HCT116 (cell line): ENCODE measurements around the gene PPP2R5A. TPM values are rescaled to one million over a fixed set of nuclear protein-coding genes. Genes with fewer than 3 reads are reported as not detected.

Source experiments
- ATAC-seq: fragments of 200-7000 bp; cut with Tn5 transposase; 2 replicates; pipeline ENCODE4 v1.9.1; 2020; ENCODE audit warnings: mild to moderate bottlenecking, moderate library complexity
- BruUV-seq: library from RNA; stranded (reverse); fragments of 400-500 nt; replicated peaks from 2 replicates; lab custom pipeline; 2021; lab: Mats Ljungman, UMichigan
- CTCF ChIA-PET: fragments of 300-600 bp; sonication (Branson Sonifier 250); formaldehyde crosslinking; loops from one replicate; lab custom pipeline; 2021; ENCODE audit warnings: antibody characterized with exemption; lab: Charles Lee
- POLR2A ChIA-PET: fragments of 300-600, 350-600 bp; sonication (Branson Sonifier 250); formaldehyde crosslinking; loops from one replicate; lab custom pipeline; 2021; ENCODE audit warnings: antibody characterized with exemption; lab: Charles Lee
- RAD21 ChIA-PET, 2 experiments: fragments of 300-600 bp; sonication (Branson Sonifier 250); formaldehyde crosslinking; loops; one replicate each; lab custom pipeline; 2023; ENCODE audit warnings: low total read pairs in 2 of 2; ENCODE audit not compliant: uncharacterized antibody in 2 of 2, unreplicated experiment in 2 of 2, low non-redundant PET in 1 of 2; lab: Charles Lee
- DNase-seq: peaks from one replicate; pipeline ENCODE4 v3.0.0-alpha.2; 2010; ENCODE audit warnings: low read depth, low spot score
- H2AFZ ChIP-seq: fragments of 200-600 bp; shearing (Covaris generic), sonication (generic); 2 replicates; pipeline ENCODE4 v1.6.1; 2017; ENCODE audit warnings: low read depth, mixed run types, mixed read lengths, antibody characterized with exemption, low read length; ENCODE audit not compliant: poor library complexity, severe bottlenecking
- H3K27ac ChIP-seq: 2 replicates; pipeline ENCODE4 v1.5.1; 2012; ENCODE audit warnings: low read depth, low read length
- H3K27me3 ChIP-seq: fragments of 200-600 bp; sonication (generic); 2 replicates; pipeline ENCODE4 v1.6.1; 2016; ENCODE audit warnings: mixed run types, low read length, mixed read lengths; ENCODE audit not compliant: insufficient read depth
- H3K36me3 ChIP-seq, 2 experiments: fragments of 200-500 bp in 1 of 2; fragments of 200-600 bp in 1 of 2; sonication (Bioruptor generic) in 1 of 2; sonication (generic) in 1 of 2; 2 replicates each; pipeline versions ENCODE4 v1.5.1 to v1.6.1; 2014 to 2016; ENCODE audit warnings: low read length in 2 of 2, inconsistent platforms in 1 of 2, mixed read lengths in 1 of 2, mixed run types in 1 of 2; ENCODE audit not compliant: insufficient read depth in 2 of 2, control insufficient read depth in 1 of 2
- H3K4me1 ChIP-seq, 2 experiments: fragments of 200-600 bp in 1 of 2; sonication (generic) in 1 of 2; 2 replicates each; pipeline versions ENCODE4 v1.5.1 to v1.6.1; 2012 to 2017; ENCODE audit warnings: low read length in 2 of 2, inconsistent platforms in 1 of 2, mild to moderate bottlenecking in 1 of 2, mixed read lengths in 1 of 2, mixed run types in 1 of 2, moderate library complexity in 1 of 2; ENCODE audit not compliant: insufficient read depth in 2 of 2, control insufficient read depth in 1 of 2
- H3K4me2 ChIP-seq: fragments of 200-600 bp; sonication (generic); 2 replicates; pipeline ENCODE4 v1.6.1; 2017; ENCODE audit warnings: mixed run types, low read length, mixed read lengths
- H3K4me3 ChIP-seq, 2 experiments: fragments of 200-600 bp in 1 of 2; sonication (generic) in 1 of 2; replicated peaks in 1 of 2; 2 replicates each; pipeline ENCODE4 v1.5.1; 2011 to 2016; ENCODE audit warnings: low read length in 2 of 2, control low read depth in 1 of 2, low read depth in 1 of 2, mild to moderate bottlenecking in 1 of 2, mixed read lengths in 1 of 2, mixed run types in 1 of 2
- H3K79me2 ChIP-seq: fragments of 200-600 bp; sonication (generic); 2 replicates; pipeline ENCODE4 v1.6.1; 2017; ENCODE audit warnings: mild to moderate bottlenecking, mixed run types, low read length, moderate library complexity, mixed read lengths; ENCODE audit not compliant: insufficient read depth
- H3K9ac ChIP-seq: fragments of 200-600 bp; sonication (generic); 2 replicates; pipeline ENCODE4 v1.6.1; 2016; ENCODE audit warnings: low read length, mixed read lengths
- H3K9me2 ChIP-seq: fragments of 200-600 bp; sonication (generic), shearing (Covaris generic); 2 replicates; pipeline ENCODE4 v1.6.1; 2017; ENCODE audit warnings: mixed run types, mild to moderate bottlenecking, moderate library complexity; ENCODE audit not compliant: insufficient read depth
- H3K9me3 ChIP-seq, 2 experiments: fragments of 200-500 bp in 1 of 2; fragments of 200-600 bp in 1 of 2; sonication (Bioruptor generic) in 1 of 2; sonication (generic) in 1 of 2; 2 replicates each; pipeline ENCODE4 v1.6.1; 2014 to 2017; ENCODE audit warnings: low read length in 2 of 2, mixed read lengths in 2 of 2, inconsistent platforms in 1 of 2, low read depth in 1 of 2, mild to moderate bottlenecking in 1 of 2, mixed run types in 1 of 2, moderate library complexity in 1 of 2; ENCODE audit not compliant: control insufficient read depth in 1 of 2, insufficient read depth in 1 of 2
- H4K20me1 ChIP-seq: fragments of 200-600 bp; sonication (generic), shearing (Covaris generic); 2 replicates; pipeline ENCODE4 v1.6.1; 2017; ENCODE audit warnings: mixed run types, mild to moderate bottlenecking, moderate library complexity; ENCODE audit not compliant: insufficient read depth
- CBX3 ChIP-seq: IDR thresholded peaks from 2 replicates; pipeline ENCODE4 v1.6.1; 2012; ENCODE audit warnings: low read depth
- CEBPB ChIP-seq: IDR thresholded peaks from 2 replicates; pipeline ENCODE4 v1.6.1; 2012; ENCODE audit warnings: low read depth
- FOSL1 ChIP-seq: IDR thresholded peaks from 2 replicates; pipeline ENCODE4 v1.6.1; 2012; ENCODE audit warnings: low read depth
- JUND ChIP-seq: IDR thresholded peaks from 2 replicates; pipeline ENCODE4 v1.6.1; 2012
- POLR2A ChIP-seq: IDR thresholded peaks from 2 replicates; pipeline ENCODE4 v1.7.0; 2011; ENCODE audit warnings: borderline replicate concordance; ENCODE audit not compliant: insufficient read depth, insufficient read length; ENCODE audit errors: extremely low read depth
- POLR2AphosphoS5 ChIP-seq: IDR thresholded peaks from 2 replicates; pipeline ENCODE4 v1.6.1; 2011; ENCODE audit warnings: mild to moderate bottlenecking, low read depth, low read length, moderate library complexity
- YY1 ChIP-seq: IDR thresholded peaks from 2 replicates; pipeline ENCODE4 v1.6.1; 2011; ENCODE audit warnings: low read length, low read depth, moderate library complexity, mild to moderate bottlenecking; ENCODE audit not compliant: insufficient replicate concordance; ENCODE audit errors: extremely low read depth
- ZFX ChIP-seq: fragments of 450-650 bp; IDR thresholded peaks from 2 replicates; pipeline ENCODE4 v1.6.1; 2017
- intact Hi-C: fragments of 100-400 bp; cut with micrococcal nuclease; formaldehyde crosslinking; loops from 2 replicates; pipeline ENCODE4 v1.10.0; 2022
- total RNA-seq: library from RNA; stranded (reverse); gene quantifications from one replicate; pipeline ENCODE4 v1.2.1, GENCODE V29; 2021; ENCODE audit not compliant: unreplicated experiment
- TF ChIP-seq, protein P1 (sequence below): IDR thresholded peaks from 2 replicates; pipeline ENCODE4 v1.6.1; 2012
- TF ChIP-seq, protein P2 (sequence below): IDR thresholded peaks from 2 replicates; pipeline ENCODE4 v1.6.1; 2012

PPP2R5A gene
- total RNA-seq, 1 experiment from 2014 or later: 33.1 TPM

DNA sequence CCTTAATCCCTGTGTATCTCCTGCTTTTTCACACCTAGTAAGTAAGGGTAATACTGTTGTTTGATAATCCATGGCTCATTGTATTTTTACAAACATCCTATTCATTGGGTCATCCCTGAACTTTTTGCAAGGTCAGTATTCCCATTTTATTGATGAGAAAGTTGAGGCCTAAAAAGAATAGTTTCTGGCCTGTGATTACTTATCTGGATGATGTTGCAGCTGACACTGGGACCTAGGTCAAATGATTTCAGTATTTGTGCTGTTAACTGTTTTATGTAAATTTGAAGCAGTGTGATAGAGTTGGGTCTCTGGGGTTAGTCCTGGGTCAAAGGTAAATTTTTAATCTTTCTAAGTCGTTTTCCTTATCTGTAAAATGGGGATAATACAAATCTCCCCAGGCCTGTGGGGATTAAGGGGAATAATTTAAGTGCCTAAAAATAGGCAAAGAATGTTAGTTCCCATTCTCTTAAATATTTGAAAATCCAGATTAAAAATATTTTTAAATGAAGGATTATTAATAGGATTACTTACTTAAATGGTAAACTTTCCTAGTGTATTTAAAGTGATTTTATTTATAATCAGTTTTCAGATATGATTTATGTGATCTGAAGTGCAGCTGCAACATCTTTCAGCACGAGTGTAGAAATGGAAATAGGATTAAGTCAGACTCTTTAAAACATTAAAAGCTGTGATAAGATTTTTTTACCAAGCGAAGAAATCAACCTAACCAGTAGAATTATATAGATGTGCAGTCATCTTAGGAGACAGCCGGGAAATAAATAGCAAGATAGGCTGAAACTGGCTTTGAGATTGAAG is 4.3 kb downstream of the PPP2R5A start:
- Histone ChIP-seq H4K20me1 (0 out of 2 replicates have a peak, but pooled peaks cover 3% of the 10 kb centered on the region), H3K4me1 (peaks cover 31 to 42% of the 10 kb centered on the region in 2 experiments), H3K36me3 (no peaks in the 10 kb centered on the region), H3K4me2 (no peak overlapping the region), H3K79me2 (peaks cover 86% of the 10 kb centered on the region), H3K27ac (peak overlapping the region; percentile 66; the same call in 1 of the 2 replicates), H2AFZ (no peak overlapping the region), H3K27me3 (no peaks in the 10 kb centered on the region), H3K4me3 (no peak overlapping the region), H3K9me2 (no peaks in the 10 kb centered on the region), H3K9me3 (no peaks in the 10 kb centered on the region), H3K9ac (no peak overlapping the region)
- DNase-seq (no peak), ATAC-seq (no peak)
- POLR2A ChIA-PET: no interaction called here
- intact Hi-C loops: loop anchor here (2.0 to 10.0 kb wide), 2 partner anchors 165 to 227 kb away; no protein-coding TSS in a partner anchor
- CTCF ChIA-PET: interaction anchor here (2.3 to 2.8 kb wide), 2 partner anchors 219 to 254 kb away, joined by 12 to 31 read pairs; partner anchors contain the start of genes DTL and INTS7
- BruUV-seq: no TSS peak
- RAD21 ChIA-PET: no interaction called here
- TF ChIP-seq CBX3 (no peak), POLR2A (no peak), YY1 (no peak), JUND (no peak), CEBPB (no peak)
- TF ChIP-seq, protein P1, sequence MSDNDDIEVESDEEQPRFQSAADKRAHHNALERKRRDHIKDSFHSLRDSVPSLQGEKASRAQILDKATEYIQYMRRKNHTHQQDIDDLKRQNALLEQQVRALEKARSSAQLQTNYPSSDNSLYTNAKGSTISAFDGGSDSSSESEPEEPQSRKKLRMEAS: no peak
- TF ChIP-seq, protein P2, sequence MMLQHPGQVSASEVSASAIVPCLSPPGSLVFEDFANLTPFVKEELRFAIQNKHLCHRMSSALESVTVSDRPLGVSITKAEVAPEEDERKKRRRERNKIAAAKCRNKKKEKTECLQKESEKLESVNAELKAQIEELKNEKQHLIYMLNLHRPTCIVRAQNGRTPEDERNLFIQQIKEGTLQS: no peak
- TF ChIP-seq, all 23 proteins: peak for 0

DNA sequence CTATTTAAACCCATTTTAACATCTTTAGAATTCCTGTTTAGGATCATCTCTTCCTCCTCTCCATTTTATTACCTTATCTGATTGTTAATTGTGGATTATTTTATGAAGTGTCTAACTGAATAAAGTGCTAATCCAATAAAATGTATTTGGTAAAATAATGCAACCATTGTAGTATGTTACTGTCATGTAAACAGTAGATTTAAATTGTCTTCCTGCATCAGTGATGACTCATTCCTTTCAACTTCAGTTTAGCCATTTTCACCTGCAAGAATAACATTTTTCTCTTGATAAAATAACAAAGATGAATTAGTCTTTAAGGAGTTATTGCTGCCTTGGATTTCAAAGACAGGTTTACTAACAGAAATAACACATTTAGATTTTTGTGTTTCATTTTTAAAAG is 5.4 kb downstream of the PPP2R5A start:
- Histone ChIP-seq H3K9me2 (no peaks in the 10 kb centered on the region), H2AFZ (no peak overlapping the region), H3K4me3 (no peak overlapping the region), H3K9ac (no peak overlapping the region), H4K20me1 (0 out of 2 replicates have a peak, but pooled peaks cover 3% of the 10 kb centered on the region), H3K79me2 (peaks cover 97% of the 10 kb centered on the region), H3K9me3 (no peaks in the 10 kb centered on the region), H3K4me1 (peaks cover 31 to 42% of the 10 kb centered on the region in 2 experiments), H3K36me3 (no peaks in the 10 kb centered on the region), H3K4me2 (peak overlapping the region; percentile 31; the same call in 1 of the 2 replicates), H3K27me3 (no peaks in the 10 kb centered on the region), H3K27ac (peak overlapping the region; percentile 66; the same call in 1 of the 2 replicates)
- DNase-seq (no peak), ATAC-seq (no peak)
- BruUV-seq: no TSS peak
- CTCF ChIA-PET: interaction anchor here (1.0 to 2.8 kb wide), 7 partner anchors 20 to 610 kb away, joined by 3 to 31 read pairs (median 4); partner anchors contain the start of genes DTL and INTS7
- TF ChIP-seq CEBPB: 0 out of 2 replicates have a peak, but pooled peaks have one; percentile 3
- peak; percentile 44 for TF ChIP-seq FOSL1
- TF ChIP-seq ZFX: no peak
- TF ChIP-seq POLR2AphosphoS5: no peak
- TF ChIP-seq JUND: peak; percentile 34; the same call in 1 of the 2 replicates
- POLR2A ChIA-PET: no interaction called here
- intact Hi-C loops: loop anchor here (1.0 to 2.0 kb wide), 2 partner anchors 220 to 228 kb away; no protein-coding TSS in a partner anchor
- RAD21 ChIA-PET: interaction anchor here (1.3 to 1.9 kb wide), 3 partner anchors 165 to 220 kb away, joined by 5 to 7 read pairs (median 6); no protein-coding TSS in a partner anchor
